ENCODE results near the gene TPPP. TPM values are rescaled to one million over a fixed set of nuclear protein-coding genes. Genes with fewer than 3 reads are reported as not detected.
A peak's percentile ranks its signal among the peaks of the same experiment; 100 is the strongest.
"Not testable (repeated sequence)": the region's sequence is repeated elsewhere in the genome, so short reads cannot be mapped to it uniquely, and the experiment has no call there.

The TPPP gene
- total RNA-seq, 2 donors from 2014 or later, result 0.10 to 0.14 TPM

DNA sequence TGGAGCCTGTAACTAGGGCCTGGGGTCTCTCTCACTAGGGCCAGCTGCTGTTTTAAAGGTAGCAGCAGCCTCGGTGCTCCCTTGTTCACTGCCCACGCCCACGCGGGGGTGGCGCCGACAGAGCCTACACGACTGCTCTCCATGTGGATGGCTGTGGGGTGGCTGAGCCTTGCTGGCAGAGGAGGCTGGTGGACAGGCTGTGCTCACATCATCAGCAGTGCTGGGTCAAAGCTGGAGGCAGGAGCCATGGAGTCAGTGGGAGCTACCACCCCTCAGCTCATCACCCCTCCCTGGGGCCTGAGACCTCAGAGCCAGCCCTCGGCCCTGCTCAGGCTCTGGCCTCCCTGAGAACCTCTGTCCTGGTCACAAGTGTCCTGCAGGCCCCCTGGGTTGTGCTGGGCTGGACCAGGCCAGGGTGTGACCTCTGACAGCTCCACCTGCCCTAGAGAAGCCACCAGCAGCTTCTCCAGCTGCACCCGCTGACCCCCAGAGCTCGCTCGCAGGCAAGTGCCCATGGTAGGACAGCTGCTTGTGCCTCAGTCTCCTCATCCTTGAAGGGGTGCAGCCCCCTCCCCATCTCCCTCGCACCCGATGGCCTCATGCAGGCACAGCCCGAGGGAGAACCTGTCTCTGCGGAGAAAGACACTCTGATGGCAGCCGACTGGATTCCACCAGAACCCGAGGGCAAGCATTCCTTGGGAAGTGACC lies 10.3 kb downstream of the TPPP start:
- ATAC-seq; H3K27ac Mint-ChIP-seq; H3K36me3 Mint-ChIP-seq; DNase-seq (ENCODE audit: low spot score in 2 of 2); H3K9me3 Mint-ChIP-seq: not testable (repeated sequence)

DNA sequence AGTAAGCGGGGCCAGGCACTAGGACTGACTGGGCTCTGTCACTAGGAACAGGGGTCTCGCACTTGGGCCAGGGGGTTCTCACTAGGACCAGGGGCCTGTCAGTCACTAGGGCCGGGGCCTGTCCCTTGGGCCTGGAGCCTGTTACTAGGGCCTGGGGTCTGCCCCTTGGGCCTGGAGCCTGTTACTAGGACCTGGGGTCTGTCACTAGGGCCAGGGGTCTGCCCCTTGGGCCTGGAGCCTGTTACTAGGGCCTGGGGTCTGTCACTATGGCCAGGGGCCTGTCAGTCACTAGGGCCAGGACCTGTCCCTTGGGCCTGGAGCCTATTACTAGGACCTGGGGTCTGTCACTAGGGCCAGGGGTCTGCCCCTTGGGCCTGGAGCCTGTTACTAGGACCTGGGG lies 10.9 kb downstream of the TPPP start:
- not testable (repeated sequence) for H3K9me3 Mint-ChIP-seq, H3K27ac Mint-ChIP-seq, ATAC-seq, H3K36me3 Mint-ChIP-seq
- DNase-seq (ENCODE audit: low spot score in 2 of 2), result peak in 1 of 2 donors; percentile 41

GRCh38 chr5:681317-682191 lies 11.6 kb downstream of the TPPP start:
- not testable (repeated sequence) for H3K27ac Mint-ChIP-seq, H3K36me3 Mint-ChIP-seq, H3K9me3 Mint-ChIP-seq
- ATAC-seq, result peak in 1 of 2 donors; percentile 2
- DNase-seq (ENCODE audit: low spot score in 2 of 2), result peak in 1 of 2 donors; percentile 25

DNA sequence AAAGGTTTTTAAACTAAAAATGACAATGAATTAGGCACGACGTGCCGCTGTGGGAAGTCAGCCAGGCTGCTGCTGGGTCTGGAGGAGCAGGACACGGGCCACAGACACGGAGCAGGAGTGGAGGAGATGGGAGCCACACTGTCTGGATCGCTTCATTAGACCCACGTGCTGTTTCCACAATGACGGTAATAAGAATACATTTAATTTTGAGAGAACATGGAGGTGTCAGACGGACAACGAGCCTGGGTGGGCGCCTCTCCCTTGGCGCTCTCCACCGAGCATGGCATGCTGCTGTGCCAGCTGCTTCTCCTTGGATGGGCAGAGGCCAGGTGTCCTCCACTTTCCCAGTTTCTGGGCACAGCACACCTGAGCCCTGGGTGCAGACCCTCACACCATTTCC lies 12.3 kb downstream of the TPPP start:
- H3K9me3 Mint-ChIP-seq, ATAC-seq, H3K36me3 Mint-ChIP-seq, H3K27ac Mint-ChIP-seq: not testable (repeated sequence)
- DNase-seq (ENCODE audit: low spot score in 2 of 2), result peak in 1 of 2 donors; percentile 41

- not testable (repeated sequence) for H3K27ac Mint-ChIP-seq; ATAC-seq; DNase-seq (ENCODE audit: low spot score in 2 of 2)
Observed at GRCh38 chr5:680118-680795, 12.9 kb downstream of the TPPP start.

DNA sequence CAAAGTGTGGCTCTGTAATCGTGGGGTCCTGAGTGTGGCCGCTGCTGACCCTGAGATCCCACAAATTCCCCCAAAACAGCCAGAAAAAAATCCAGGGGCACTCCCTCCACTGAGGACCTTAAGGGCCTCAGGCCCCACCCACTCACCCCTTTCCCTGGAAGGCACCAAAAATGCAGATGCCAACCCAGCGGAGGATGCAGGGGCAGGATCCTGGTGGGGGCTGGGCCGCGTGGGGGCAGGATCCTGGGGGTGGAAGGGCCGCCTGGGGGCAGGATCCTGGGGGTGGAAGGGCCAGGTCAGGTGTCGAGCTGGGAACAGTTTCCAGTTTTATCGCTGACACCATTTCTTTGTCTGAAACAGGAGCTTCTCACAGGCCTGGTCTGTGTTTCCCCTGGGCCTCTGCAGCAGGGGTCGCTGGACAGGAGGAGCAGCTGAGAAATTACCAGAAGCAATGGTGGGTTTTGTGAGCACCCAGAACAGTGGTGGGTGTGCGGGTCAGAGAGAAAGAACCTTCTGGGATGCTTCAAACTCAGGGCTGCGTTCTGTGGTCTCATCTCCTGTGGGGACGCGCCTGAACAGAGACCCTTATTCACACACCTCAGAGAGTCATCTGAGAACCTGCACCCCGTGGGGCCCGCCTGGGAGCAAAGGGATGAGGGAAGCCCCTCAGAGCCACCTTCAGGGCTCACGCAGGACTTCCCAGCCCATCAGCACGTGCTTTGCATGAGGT lies 13.8 kb downstream of the TPPP start:
- H3K9me3 Mint-ChIP-seq, H3K36me3 Mint-ChIP-seq, ATAC-seq, H3K27ac Mint-ChIP-seq: not testable (repeated sequence)
- peak in 1 of 2 donors; percentile 26 for DNase-seq (ENCODE audit: low spot score in 2 of 2)

More at GRCh38 chr5:680118-680795, 12.9 kb downstream of the TPPP start:
- H3K36me3 Mint-ChIP-seq, H3K9me3 Mint-ChIP-seq: not testable (repeated sequence)

GRCh38 chr5:678521-678920 lies 14.6 kb downstream of the TPPP start:
- not testable (repeated sequence) for ATAC-seq, H3K36me3 Mint-ChIP-seq, H3K27ac Mint-ChIP-seq, H3K9me3 Mint-ChIP-seq
- DNase-seq (ENCODE audit: low spot score in 2 of 2), result peak in 1 of 2 donors; percentile 37

DNA sequence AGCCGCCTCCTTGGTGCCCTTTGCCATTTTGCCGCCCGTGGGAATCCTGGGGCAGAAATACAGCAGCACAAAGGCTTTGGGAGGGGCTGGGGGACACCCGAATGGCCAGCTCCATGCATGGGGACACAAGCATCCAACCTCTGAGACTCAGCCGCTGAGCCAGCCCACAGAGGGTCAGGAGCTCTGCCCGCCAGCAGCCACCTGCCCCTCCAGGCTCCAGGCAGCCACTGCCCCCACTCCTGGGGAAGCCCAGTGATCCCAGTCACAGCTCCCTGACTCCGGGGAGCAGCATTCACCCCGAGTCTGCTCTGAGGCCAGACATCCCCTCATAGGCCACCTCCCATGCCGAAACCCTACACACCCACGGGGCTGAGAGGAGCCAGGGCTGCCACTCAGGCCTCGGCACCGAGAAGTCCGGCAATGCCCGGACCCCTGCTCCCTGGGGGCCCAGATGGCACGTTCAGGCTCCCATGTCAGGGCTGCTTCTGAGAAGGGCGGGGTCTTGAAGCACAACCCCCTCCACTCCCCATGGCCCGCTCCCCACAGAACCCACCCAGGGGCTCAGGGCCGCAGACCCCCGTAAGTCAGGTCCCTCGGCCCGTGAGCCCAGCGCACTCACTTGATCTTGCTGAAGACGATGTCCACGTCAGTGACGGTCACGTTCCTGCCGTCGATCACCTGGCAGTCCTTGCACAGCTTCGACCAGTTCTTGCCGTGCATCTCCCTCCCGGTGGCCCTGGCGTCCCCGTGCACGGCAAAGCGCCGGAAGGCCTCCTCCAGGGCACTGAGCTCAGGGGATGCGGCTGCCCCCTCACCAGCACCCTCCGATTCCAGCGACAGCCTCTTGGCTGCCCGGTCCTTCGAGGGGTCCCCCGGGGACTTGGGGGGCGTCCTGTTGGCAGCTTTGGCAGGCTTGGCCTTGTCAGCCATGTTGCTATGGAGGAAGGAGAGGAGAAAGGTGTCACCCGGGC lies 15.7 kb downstream of the TPPP start:
- H3K36me3 Mint-ChIP-seq, result no peaks in the 10 kb centered on the region
- H3K27ac Mint-ChIP-seq, result no peak overlapping the region
- DNase-seq (ENCODE audit: low spot score in 2 of 2) (peak in 1 of 2 donors; percentile 48), ATAC-seq (no peak)
- no peaks in the 10 kb centered on the region for H3K9me3 Mint-ChIP-seq

DNA sequence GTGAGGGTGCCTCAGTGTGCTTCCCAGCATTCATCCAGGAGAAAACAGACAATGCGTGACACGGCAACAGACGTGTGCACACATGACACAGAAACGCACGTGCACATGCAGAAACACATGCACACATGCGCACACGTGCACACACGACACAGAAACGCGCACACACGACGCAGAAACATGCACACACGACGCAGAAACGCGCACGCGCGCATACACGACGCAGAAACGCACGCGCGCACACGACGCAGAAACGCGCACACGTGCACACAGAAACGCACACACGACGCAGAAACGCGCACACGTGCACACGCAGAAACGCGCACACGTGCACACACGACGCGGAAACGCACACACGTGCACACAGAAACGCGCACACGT lies 16.5 kb downstream of the TPPP start:
- ATAC-seq (no peak), DNase-seq (ENCODE audit: low spot score in 2 of 2) (no peak)

GRCh38 chr5:675871-676698 lies 17.1 kb downstream of the TPPP start:
- ATAC-seq, result no peak
- Mint-ChIP-seq H3K36me3 (no peaks in the 10 kb centered on the region), H3K9me3 (no peaks in the 10 kb centered on the region), H3K27ac (no peak overlapping the region)
- peak in 1 of 2 donors; percentile 40 for DNase-seq (ENCODE audit: low spot score in 2 of 2)

More for the DNA sequence above, 16.5 kb downstream of the TPPP start:
- no peak overlapping the region for H3K27ac Mint-ChIP-seq
- H3K9me3 Mint-ChIP-seq, result no peaks in the 10 kb centered on the region
- no peaks in the 10 kb centered on the region for H3K36me3 Mint-ChIP-seq

DNA sequence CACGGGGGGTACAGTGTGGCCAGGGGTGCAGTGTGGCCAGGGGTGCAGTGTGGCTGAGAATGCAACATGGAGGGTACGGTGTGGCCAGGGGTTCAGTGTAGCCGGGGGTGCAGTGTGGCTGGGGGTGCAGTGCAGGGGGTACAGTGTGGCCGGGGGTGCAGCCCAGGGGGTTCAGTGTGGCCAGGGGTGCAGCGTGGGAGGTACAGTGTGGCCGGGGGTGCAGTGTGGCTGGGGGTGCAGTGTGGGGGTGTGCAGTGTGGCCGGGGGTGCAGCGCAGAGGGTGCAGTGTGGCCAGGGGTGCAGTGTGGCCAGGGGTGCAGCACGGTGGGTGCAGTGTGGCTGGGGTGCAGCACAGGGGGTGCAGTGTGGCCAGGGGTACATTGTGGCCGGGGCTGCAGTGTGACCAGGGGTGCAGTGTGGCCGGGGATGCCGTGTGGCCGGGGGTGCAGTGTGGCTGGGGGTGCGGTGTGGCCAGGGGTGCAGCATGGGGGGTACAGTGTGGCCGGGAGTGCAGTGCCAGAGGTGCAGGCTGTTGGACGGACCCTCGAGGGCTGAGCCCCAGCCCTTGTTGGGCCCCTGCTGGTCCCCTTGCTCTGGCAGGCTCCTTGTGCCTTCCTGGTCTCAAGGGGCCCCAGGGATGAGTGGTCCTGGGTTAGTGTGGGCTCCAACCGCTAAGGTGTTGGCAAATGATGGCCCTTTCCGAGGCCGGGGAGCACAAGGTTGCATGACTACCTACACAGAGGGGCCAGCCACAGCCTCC lies 17.9 kb downstream of the TPPP start:
- no peaks in the 10 kb centered on the region for H3K9me3 Mint-ChIP-seq
- no peaks in the 10 kb centered on the region for H3K36me3 Mint-ChIP-seq
- peak in 1 of 2 donors; percentile 30 for DNase-seq (ENCODE audit: low spot score in 2 of 2)
- H3K27ac Mint-ChIP-seq, result no peak overlapping the region
- ATAC-seq, result no peak

GRCh38 chr5:674630-675011 lies 18.5 kb downstream of the TPPP start:
- H3K27ac Mint-ChIP-seq, result no peak overlapping the region
- H3K9me3 Mint-ChIP-seq, result no peaks in the 10 kb centered on the region
- no peaks in the 10 kb centered on the region for H3K36me3 Mint-ChIP-seq

GRCh38 chr5:673831-674629 lies 19.1 kb downstream of the TPPP start:
- Mint-ChIP-seq H3K27ac (no peak overlapping the region), H3K36me3 (no peaks in the 10 kb centered on the region), H3K9me3 (no peaks in the 10 kb centered on the region)
- ATAC-seq (no peak), DNase-seq (ENCODE audit: low spot score in 2 of 2) (peak in 1 of 2 donors; percentile 54)

More at GRCh38 chr5:674630-675011, 18.5 kb downstream of the TPPP start:
- DNase-seq (ENCODE audit: low spot score in 2 of 2) (peak in 1 of 2 donors; percentile 49), ATAC-seq (no peak)
